Activated CD4-positive, alpha-beta T cell treated with anti-CD3 and anti-CD28 coated beads, Interleukin-2, Interleukin-6, amounts not matched to agents 100 ng/mL and 50 ng/mL, durations not matched to agents 16 hours and 8 hours (primary cell): ENCODE measurements around the gene ZNF253.
A peak's percentile ranks its signal among the peaks of the same experiment; 100 is the strongest.
"Not testable (repeated sequence)": the region's sequence is repeated elsewhere in the genome, so short reads cannot be mapped to it uniquely, and the experiment has no call there.

Source experiments
- DNase-seq: peaks from one replicate; pipeline ENCODE4 v3.0.0-alpha.2; 2020

ZNF253 gene

GRCh38 chr19:19865750-19866610, at the start of gene ZNF253:
ZNF253 (plus strand) TSS chr19:19865882; CDS start chr19:19865997, 115 bp downstream.
- DNase-seq: peak; percentile 94

- no peak for DNase-seq
Measured at GRCh38 chr19:19816679-19817078, 49.0 kb upstream of the ZNF253 start.

GRCh38 chr19:19817357-19817756, 48.3 kb upstream of the ZNF253 start:
- DNase-seq: peak; percentile 7

- peak; percentile 7 for DNase-seq
Measured at GRCh38 chr19:19820774-19821320, 44.8 kb upstream of the ZNF253 start.

- peak; percentile 92 for DNase-seq
Measured at GRCh38 chr19:19821366-19821951, 44.2 kb upstream of the ZNF253 start, which contains the start of gene ZNF506. ZNF506 (minus strand) TSS chr19:19821750; CDS start chr19:19821603, 147 bp downstream.

GRCh38 chr19:19821976-19822375, 43.7 kb upstream of the ZNF253 start:
- DNase-seq: not testable (repeated sequence)

- no peak for DNase-seq
Measured at GRCh38 chr19:19823916-19824315, 41.8 kb upstream of the ZNF253 start.

- DNase-seq: no peak
Measured at GRCh38 chr19:19826875-19827274, 38.8 kb upstream of the ZNF253 start.

GRCh38 chr19:19835560-19836038, 30.1 kb upstream of the ZNF253 start:
- DNase-seq: no peak

GRCh38 chr19:19847781-19848180, 17.9 kb upstream of the ZNF253 start:
- no peak for DNase-seq

- no peak for DNase-seq
Measured at GRCh38 chr19:19849056-19849455, 16.6 kb upstream of the ZNF253 start.

- not testable (repeated sequence) for DNase-seq
Measured at GRCh38 chr19:19851740-19852139, 13.9 kb upstream of the ZNF253 start.

- DNase-seq: no peak
Measured at GRCh38 chr19:19858751-19859150, 6.9 kb upstream of the ZNF253 start.

GRCh38 chr19:19860756-19861390, 4.8 kb upstream of the ZNF253 start:
- peak; percentile 33 for DNase-seq

GRCh38 chr19:19866611-19867248, 1.0 kb downstream of the ZNF253 start:
- peak; percentile 70 for DNase-seq

- DNase-seq: not testable (repeated sequence)
Measured at GRCh38 chr19:19870086-19870485, 4.4 kb downstream of the ZNF253 start.

- peak; percentile 16 for DNase-seq
Measured at GRCh38 chr19:19871932-19872331, 6.2 kb downstream of the ZNF253 start.

GRCh38 chr19:19873381-19873780, 7.7 kb downstream of the ZNF253 start:
- DNase-seq: peak; percentile 30

- DNase-seq: no peak
Measured at GRCh38 chr19:19877724-19878123, 12.0 kb downstream of the ZNF253 start.

GRCh38 chr19:19884583-19884982, 18.9 kb downstream of the ZNF253 start:
- no peak for DNase-seq

GRCh38 chr19:19892055-19892941, 26.6 kb downstream of the ZNF253 start:
- not testable (repeated sequence) for DNase-seq
